ENCODE results near the gene AGAP5. TPM values are rescaled to one million over a fixed set of nuclear protein-coding genes. Genes with fewer than 3 reads are reported as not detected.

Gene AGAP5
- total and polyA plus RNA-seq, 9 of the 15 experiments (the other 6 are each of a cell fraction or from before 2014, with no cell fraction given), result 0.32 to 7.5 (median 5.3) TPM

DNA sequence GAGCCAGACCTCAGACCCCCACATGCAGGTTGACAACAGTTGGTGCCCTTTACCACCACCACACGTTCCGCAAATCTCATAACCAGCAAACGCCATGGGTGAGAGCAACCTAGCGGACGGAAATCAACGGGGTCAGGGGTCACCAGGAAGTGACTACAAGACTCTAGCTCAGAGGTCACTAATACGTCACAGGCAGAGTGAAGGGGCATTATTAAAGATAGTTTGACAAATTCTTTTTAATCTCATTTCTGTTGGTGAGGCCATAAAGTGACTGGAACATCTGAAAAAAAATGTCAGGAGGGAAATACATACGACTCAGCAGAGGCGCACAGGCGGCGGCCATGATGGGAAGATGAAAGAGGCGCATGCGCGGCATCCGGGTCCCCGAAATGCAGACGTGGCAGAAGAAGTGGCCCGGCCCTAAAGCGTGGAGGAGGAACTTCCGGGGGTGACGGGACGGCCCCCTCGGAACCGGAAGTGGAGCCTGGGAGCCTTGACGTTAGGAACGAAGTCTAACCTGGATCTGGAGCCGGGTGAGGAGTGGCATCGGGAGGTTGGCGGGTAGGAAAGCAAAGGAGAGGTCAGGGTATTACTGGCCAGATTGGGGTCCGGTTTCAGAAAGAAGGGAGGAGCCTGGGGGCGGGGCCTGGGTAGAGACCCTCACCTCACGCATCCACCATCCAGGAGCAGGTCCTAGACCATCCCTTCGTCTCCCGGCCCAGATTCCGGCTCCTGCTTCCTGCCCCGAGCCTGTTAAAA is 46.2 kb upstream of the AGAP5 start, which contains the start of gene SEC24C (continued):
- TF ChIP-seq, protein P1, sequence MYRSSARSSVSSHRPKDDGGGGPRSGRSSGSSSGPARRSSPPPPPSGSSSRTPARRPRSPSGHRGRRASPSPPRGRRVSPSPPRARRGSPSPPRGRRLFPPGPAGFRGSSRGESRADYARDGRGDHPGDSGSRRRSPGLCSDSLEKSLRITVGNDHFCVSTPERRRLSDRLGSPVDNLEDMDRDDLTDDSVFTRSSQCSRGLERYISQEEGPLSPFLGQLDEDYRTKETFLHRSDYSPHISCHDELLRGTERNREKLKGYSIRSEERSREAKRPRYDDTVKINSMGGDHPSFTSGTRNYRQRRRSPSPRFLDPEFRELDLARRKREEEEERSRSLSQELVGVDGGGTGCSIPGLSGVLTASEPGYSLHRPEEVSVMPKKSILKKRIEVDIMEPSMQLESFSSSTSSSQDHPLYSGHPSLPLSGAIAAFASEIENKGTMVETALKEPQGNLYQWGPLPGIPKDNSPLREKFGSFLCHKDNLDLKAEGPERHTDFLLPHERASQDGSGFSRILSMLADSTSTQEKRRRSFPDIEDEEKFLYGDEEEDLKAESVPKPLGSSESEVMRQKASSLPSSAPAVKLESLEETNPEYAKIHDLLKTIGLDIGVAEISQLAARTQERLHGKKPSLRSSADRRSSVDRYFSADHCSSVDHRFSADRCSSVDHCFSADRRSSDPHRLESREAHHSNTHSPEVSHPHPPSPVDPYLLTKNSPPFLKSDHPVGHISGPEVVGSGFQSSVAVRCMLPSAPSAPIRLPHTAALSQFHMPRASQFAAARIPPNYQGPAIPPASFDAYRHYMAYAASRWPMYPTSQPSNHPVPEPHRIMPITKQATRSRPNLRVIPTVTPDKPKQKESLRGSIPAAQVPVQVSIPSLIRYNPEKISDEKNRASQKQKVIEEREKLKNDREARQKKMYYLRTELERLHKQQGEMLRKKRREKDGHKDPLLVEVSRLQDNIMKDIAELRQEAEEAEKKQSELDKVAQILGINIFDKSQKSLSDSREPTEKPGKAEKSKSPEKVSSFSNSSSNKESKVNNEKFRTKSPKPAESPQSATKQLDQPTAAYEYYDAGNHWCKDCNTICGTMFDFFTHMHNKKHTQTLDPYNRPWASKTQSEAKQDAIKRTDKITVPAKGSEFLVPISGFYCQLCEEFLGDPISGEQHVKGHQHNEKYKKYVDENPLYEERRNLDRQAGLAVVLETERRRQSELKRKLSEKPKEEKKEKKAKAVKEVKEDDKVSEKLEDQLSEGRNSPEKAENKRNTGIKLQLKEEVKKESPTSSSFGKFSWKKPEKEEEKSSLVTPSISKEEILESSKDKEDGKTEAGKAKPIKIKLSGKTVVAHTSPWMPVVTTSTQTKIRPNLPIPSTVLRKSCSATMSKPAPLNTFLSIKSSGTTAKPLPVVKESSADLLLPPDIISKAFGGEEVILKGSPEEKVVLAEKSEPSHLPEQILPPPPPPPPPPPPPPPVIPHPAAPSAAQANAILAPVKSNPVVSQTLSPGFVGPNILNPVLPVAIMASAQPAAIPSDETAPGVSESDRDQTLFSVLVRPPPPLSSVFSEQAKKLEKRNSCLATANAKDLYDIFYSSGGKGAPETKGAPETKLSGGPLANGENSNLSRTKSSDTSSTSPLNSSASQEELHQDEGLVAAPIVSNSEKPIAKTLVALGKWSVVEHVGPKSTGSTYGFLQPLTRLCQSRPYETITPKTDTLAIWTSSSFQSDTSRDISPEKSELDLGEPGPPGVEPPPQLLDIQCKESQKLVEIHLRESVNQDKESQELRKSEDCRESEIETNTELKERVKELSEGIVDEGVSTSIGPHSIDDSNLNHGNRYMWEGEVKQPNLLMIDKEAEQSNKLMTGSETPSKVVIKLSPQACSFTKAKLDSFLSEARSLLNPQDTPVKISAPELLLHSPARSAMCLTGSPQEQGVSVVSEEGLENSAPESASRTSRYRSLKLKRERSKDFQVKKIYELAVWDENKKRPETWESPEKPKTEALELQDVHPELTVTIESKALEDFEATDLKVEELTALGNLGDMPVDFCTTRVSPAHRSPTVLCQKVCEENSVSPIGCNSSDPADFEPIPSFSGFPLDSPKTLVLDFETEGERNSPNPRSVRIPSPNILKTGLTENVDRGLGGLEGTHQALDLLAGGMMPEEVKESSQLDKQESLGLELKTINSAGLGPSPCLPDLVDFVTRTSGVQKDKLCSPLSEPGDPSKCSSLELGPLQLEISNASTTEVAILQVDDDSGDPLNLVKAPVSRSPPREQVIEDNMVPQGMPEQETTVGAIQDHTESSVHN (IDR thresholded peaks at IDR 0.05; ENCODE audit: borderline replicate concordance in 1 of 2, low read depth in 1 of 2), result peak in 1 of 2 experiments; percentile 96; a peak in 2 of 4 replicates
- TF ChIP-seq ZNF75A (CRISPR knock-in tag; IDR thresholded peaks at IDR 0.05), result 0 out of 2 replicates have a peak, but pooled peaks have one; percentile 16
- TF ChIP-seq SMARCC2 (IDR thresholded peaks at IDR 0.05; ENCODE audit: low read depth), result 0 out of 2 replicates have a peak, but pooled peaks have one; percentile 41
- TF ChIP-seq, protein P2, sequence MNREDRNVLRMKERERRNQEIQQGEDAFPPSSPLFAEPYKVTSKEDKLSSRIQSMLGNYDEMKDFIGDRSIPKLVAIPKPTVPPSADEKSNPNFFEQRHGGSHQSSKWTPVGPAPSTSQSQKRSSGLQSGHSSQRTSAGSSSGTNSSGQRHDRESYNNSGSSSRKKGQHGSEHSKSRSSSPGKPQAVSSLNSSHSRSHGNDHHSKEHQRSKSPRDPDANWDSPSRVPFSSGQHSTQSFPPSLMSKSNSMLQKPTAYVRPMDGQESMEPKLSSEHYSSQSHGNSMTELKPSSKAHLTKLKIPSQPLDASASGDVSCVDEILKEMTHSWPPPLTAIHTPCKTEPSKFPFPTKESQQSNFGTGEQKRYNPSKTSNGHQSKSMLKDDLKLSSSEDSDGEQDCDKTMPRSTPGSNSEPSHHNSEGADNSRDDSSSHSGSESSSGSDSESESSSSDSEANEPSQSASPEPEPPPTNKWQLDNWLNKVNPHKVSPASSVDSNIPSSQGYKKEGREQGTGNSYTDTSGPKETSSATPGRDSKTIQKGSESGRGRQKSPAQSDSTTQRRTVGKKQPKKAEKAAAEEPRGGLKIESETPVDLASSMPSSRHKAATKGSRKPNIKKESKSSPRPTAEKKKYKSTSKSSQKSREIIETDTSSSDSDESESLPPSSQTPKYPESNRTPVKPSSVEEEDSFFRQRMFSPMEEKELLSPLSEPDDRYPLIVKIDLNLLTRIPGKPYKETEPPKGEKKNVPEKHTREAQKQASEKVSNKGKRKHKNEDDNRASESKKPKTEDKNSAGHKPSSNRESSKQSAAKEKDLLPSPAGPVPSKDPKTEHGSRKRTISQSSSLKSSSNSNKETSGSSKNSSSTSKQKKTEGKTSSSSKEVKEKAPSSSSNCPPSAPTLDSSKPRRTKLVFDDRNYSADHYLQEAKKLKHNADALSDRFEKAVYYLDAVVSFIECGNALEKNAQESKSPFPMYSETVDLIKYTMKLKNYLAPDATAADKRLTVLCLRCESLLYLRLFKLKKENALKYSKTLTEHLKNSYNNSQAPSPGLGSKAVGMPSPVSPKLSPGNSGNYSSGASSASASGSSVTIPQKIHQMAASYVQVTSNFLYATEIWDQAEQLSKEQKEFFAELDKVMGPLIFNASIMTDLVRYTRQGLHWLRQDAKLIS (CRISPR knock-in tag; IDR thresholded peaks at IDR 0.05), result peak; percentile 91
- TF ChIP-seq, protein P3, sequence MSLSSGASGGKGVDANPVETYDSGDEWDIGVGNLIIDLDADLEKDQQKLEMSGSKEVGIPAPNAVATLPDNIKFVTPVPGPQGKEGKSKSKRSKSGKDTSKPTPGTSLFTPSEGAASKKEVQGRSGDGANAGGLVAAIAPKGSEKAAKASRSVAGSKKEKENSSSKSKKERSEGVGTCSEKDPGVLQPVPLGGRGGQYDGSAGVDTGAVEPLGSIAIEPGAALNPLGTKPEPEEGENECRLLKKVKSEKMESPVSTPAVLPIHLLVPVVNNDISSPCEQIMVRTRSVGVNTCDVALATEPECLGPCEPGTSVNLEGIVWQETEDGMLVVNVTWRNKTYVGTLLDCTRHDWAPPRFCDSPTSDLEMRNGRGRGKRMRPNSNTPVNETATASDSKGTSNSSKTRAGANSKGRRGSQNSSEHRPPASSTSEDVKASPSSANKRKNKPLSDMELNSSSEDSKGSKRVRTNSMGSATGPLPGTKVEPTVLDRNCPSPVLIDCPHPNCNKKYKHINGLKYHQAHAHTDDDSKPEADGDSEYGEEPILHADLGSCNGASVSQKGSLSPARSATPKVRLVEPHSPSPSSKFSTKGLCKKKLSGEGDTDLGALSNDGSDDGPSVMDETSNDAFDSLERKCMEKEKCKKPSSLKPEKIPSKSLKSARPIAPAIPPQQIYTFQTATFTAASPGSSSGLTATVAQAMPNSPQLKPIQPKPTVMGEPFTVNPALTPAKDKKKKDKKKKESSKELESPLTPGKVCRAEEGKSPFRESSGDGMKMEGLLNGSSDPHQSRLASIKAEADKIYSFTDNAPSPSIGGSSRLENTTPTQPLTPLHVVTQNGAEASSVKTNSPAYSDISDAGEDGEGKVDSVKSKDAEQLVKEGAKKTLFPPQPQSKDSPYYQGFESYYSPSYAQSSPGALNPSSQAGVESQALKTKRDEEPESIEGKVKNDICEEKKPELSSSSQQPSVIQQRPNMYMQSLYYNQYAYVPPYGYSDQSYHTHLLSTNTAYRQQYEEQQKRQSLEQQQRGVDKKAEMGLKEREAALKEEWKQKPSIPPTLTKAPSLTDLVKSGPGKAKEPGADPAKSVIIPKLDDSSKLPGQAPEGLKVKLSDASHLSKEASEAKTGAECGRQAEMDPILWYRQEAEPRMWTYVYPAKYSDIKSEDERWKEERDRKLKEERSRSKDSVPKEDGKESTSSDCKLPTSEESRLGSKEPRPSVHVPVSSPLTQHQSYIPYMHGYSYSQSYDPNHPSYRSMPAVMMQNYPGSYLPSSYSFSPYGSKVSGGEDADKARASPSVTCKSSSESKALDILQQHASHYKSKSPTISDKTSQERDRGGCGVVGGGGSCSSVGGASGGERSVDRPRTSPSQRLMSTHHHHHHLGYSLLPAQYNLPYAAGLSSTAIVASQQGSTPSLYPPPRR (CRISPR knock-in tag; IDR thresholded peaks at IDR 0.05; ENCODE audit: borderline replicate concordance), result no peak
- peak; percentile 20; the same call in 1 of the 2 replicates for TF ChIP-seq RAD51 (IDR thresholded peaks at IDR 0.05; ENCODE audit: borderline replicate concordance, low read depth)
- no peak for TF ChIP-seq SAFB (IDR thresholded peaks at IDR 0.05; ENCODE audit: borderline replicate concordance, low read depth, low read length)
- TF ChIP-seq GATAD2B (IDR thresholded peaks at IDR 0.05; ENCODE audit: borderline replicate concordance), result peak; percentile 64; the same call in 1 of the 2 replicates
